ENCODE results near the gene EIF2D.

- TF ChIP-seq, protein P1, sequence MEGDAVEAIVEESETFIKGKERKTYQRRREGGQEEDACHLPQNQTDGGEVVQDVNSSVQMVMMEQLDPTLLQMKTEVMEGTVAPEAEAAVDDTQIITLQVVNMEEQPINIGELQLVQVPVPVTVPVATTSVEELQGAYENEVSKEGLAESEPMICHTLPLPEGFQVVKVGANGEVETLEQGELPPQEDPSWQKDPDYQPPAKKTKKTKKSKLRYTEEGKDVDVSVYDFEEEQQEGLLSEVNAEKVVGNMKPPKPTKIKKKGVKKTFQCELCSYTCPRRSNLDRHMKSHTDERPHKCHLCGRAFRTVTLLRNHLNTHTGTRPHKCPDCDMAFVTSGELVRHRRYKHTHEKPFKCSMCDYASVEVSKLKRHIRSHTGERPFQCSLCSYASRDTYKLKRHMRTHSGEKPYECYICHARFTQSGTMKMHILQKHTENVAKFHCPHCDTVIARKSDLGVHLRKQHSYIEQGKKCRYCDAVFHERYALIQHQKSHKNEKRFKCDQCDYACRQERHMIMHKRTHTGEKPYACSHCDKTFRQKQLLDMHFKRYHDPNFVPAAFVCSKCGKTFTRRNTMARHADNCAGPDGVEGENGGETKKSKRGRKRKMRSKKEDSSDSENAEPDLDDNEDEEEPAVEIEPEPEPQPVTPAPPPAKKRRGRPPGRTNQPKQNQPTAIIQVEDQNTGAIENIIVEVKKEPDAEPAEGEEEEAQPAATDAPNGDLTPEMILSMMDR (IDR thresholded peaks at IDR 0.05), result no peak
- TF ChIP-seq EP300 (IDR thresholded peaks at IDR 0.05) (no peak), POLR2A (IDR thresholded peaks at IDR 0.05; ENCODE audit: low read depth) (no peak)
These were observed 56.1 kb downstream of the EIF2D start for GRCh38 chr1:206556047-206556749.
